Measurements from ENCODE around the gene LGALS3. TPM values are rescaled to one million over a fixed set of nuclear protein-coding genes. Genes with fewer than 3 reads are reported as not detected.

LGALS3 gene
- total RNA-seq, 1 experiment from 2014 or later = 145 TPM

DNA sequence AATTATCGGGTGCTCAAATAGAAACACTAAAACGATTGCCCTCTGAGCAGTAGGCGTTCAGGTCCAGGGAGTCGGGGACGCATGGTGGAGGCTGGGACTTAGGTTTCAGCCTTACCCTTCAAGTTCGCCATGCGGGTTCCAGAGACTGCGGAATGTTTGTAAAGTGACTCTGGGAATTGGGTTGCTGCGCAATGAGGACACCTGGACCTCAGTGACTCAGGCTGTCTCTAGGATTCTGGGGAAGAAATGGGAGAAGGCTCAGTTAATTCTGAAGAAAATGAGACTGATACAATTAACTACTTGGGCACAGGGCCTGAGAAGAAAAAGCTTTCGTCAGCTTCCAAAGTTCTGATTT is 1.1 kb downstream of the LGALS3 start:
- DNase-seq (ENCODE audit: low read depth) = peak; percentile 64

DNA sequence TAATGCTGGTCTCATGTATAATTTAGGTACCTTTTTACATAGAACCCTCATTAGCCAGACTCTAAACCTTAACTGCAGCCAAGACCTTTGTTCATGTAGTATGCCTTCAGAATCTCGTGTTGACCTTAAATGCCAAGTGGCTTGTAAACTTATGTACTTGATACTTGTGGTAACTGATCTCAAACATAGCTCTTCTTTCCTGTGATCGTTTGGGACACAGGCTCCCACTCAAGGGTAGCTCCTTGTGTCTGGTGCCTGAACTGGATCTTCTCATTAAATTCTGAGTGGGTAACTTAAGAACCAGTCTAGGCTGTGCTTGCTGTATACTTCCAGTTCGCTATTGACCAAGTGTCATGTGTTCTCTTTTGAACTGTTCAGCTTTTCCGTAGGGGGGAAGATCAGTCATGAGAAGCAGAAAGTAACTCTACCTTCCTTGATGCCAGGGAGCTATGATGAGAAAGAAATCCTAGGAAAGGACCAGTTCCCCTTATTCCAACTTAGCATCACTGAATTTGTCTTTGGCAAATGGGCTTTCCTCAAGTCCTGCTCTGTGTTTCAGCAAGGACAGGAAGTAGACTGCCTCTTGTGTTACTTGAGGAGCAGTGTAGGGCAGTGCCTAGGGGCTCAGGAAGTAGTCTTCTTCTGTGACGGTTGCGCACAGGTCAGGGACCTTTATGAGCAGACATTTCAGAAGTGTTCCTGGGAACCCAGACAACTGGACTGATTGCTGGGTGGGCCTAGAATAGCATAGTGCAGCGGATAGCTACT is 2.5 kb downstream of the LGALS3 start:
- DNase-seq (ENCODE audit: low read depth) = peak; percentile 73

DNA sequence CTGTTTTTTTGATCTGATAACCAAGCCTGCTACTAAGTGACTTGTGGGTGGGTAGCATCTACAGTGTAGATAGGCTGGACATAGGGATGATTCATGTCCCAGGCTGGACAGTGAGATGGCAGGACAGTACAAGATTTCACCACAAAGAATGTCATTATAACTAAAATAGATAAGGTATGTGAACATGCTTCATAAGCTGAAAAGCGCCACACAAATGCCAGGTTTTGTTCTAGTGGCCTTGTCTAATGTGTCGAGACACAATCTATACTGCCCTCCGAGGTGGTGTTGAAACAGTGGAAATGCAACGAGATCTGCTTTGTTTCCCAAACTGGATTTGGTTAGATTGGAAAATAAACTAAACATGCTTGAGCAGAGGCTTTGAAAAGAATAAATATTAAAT is 4.4 kb downstream of the LGALS3 start:
- DNase-seq (ENCODE audit: low read depth) = peak; percentile 76

DNA sequence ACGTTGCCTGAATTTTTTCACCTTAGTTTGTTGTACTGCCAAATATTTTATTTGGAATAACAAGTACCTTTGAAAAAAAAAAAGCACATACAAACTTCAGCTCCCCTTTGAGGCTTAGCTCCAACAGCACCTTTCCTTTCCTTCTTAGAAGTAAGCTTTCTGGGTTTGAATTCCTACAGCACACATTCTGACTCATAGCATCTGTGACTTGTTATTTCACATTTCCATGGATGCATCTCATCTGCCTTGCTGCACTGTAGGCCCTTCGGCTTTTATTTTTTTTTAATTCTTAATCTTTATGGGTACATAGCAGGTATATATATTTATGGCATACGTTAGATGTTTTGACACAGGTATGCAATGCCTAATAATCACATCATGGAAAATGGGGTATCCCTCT is 7.2 kb downstream of the LGALS3 start:
- peak; percentile 56 for DNase-seq (ENCODE audit: low read depth)

DNA sequence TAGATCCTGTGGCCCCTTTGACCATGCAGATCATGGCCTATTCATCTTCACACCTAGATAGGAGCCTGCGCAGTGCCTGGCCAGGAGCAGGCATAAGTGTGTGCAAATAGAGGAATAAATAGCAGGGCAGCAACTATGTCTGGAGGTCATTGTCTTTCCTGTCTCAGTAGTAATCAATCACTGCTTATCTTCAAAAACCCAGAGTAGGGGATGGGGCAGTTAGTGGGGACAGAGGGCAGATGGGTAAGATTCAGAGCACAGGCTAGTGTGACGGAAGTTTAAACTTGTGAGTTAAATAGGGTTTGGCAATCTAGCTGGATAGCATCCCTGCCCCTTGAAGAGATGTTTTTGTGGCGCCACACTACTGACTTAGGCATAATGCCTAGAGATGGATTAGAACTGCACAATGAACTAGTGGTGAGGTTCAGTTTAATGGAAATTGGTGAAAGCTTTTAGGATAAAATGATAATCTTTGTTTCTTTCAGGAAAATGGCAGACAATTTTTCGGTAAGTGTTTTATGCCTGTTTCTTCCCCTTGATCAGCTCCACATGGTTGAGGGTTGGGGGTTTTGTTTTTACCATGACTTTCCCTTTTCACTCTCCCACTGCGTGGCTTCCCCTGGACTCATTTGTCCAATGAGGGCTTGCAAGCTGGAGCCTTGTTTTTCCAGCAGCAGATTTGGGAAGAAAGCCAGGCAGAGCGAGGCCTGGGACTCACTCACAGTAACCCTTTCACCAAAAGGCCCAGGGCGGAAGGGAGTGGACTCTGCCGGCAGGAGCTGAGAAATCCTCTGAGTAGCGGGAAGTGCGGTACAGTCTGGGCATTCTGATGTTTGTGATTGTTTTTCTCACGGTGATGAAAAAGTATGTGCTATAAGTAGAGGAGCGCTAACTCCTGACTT is 8.1 kb downstream of the LGALS3 start:
- DNase-seq (ENCODE audit: low read depth) = peak; percentile 89

DNA sequence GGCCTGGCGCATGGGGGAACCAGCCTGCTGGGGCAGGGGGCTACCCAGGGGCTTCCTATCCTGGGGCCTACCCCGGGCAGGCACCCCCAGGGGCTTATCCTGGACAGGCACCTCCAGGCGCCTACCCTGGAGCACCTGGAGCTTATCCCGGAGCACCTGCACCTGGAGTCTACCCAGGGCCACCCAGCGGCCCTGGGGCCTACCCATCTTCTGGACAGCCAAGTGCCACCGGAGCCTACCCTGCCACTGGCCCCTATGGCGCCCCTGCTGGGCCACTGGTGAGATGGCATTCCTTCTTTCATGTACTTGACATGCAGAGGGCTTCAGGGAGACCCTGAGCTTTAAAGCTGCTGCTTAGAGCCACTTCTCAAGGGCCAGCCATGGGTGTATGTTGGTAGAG is 9.0 kb downstream of the LGALS3 start:
- no peak for DNase-seq (ENCODE audit: low read depth)

- DNase-seq (ENCODE audit: low read depth) = no peak
Measured at GRCh38 chr14:55139141-55139540, 10.1 kb downstream of the LGALS3 start.

- no peak for DNase-seq (ENCODE audit: low read depth)
Measured at GRCh38 chr14:55139696-55140509, 10.9 kb downstream of the LGALS3 start.

- DNase-seq (ENCODE audit: low read depth) = no peak
Measured at GRCh38 chr14:55141825-55142224, 12.8 kb downstream of the LGALS3 start.

- no peak for DNase-seq (ENCODE audit: low read depth)
Measured at GRCh38 chr14:55142466-55142865, 13.4 kb downstream of the LGALS3 start.

DNA sequence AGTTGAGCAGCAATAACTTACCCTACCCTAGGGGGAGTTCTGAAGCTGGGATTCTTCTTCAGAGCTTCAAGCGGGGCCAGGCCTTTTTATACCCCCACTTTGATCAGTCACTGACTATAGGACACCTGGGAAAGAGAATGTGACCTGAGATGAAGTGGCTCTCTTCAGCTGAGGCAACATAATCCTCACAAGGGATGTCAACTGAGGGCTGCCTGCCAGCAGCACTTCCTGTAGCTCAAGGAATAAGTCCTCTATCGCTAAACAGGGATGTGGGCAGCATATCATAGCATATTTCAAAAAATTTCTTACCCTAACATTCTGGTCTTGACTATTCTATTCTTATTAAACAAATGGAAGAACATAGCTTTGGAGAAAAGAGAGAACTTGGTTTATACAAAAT is 17.4 kb downstream of the LGALS3 start:
- DNase-seq (ENCODE audit: low read depth) = no peak

GRCh38 chr14:55151601-55152000 is 22.5 kb downstream of the LGALS3 start:
- no peak for DNase-seq (ENCODE audit: low read depth)

DNA sequence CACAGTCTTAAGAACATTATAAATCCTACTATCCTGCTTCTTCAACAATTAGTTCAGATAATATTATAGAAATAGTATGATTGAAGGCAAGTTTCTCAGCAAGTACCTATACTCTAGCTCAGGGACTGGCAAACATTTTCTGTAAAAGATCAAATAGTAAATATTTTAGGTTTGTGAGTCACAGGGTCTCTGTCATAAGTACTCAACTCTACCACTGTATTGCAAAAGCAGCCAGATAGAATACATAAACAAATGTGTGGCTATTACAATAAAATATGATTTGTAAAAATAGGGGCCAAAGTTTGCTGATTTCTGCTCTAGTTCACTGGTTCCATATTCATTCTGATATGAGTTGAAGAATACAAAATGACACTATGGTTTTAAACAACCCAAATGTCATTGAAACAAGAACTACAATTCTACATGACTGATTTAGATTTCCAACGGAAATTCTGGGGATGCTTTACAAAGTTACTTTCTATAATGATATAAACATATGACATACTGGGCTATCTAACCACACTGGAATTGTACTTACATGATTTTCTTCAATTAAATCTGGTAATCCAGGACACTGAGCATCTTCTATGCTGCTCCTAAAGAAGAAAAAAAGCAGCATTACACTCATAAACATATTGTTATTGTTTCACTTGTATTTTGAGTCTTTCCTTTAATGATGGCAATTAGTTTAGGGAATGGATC is 23.2 kb downstream of the LGALS3 start:
- no peak for DNase-seq (ENCODE audit: low read depth)

- DNase-seq (ENCODE audit: low read depth) = no peak
Measured at GRCh38 chr14:55153951-55154350, 24.9 kb downstream of the LGALS3 start.

DNA sequence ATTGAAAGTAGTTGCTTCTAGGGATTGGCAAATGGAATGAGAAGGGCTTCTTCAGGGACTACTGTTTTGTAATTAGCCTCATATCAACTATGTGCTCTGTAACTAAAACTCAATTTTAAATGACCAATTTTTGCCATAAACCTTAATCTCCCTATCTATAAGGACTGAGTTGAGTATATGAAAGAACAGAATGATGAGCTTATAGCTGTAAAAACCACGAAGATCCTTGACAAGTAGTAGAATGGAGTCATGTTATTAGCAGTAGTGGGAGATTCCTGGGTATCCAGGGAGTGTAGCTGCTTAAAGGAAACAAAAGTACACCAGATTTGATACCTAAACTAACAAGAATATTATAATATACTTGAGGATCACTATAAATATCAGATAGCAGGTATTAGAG is 28.0 kb downstream of the LGALS3 start:
- DNase-seq (ENCODE audit: low read depth) = no peak

GRCh38 chr14:55158412-55158811 is 29.4 kb downstream of the LGALS3 start:
- no peak for DNase-seq (ENCODE audit: low read depth)

DNA sequence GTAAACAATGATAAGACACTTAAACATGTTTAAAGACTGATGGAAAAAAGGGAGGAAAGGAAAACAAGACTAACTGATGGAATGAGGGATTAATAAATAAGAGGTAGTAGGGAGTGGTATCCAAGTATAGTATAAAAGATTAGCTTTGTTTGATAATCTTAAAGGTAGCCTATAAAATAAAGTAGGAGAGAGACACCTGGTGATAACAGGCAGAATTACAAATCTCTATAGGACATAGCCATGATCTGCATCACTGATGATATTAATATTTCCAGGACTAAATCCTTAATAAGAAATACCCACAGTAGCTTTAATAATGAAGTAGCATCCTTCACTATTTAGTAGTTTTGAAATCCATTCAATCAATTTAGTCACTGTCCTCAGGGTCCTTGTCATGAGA is 31.9 kb downstream of the LGALS3 start:
- DNase-seq (ENCODE audit: low read depth) = peak; percentile 33

GRCh38 chr14:55170526-55170925 is 41.5 kb downstream of the LGALS3 start:
- no peak for DNase-seq (ENCODE audit: low read depth)

DNA sequence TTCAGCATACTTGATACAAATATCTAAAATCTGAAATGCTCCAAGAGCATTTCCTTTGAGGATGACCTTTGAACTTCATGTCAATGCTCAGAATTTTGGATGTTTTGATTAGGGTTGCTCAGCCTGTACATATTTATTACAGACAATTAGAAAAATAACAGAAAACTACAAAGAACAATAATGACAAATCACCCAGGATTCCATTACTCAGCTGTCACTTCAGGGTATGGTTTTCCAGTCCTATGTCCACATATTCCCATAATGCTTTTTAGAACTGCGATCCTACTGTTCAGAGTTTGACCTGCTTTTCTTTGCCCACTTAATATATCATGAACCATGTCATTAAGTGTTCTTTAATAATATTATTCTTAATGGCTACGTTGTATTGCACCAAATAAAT is 51.0 kb downstream of the LGALS3 start:
- no peak for DNase-seq (ENCODE audit: low read depth)

- no peak for DNase-seq (ENCODE audit: low read depth)
Measured at GRCh38 chr14:55180434-55180833, 51.4 kb downstream of the LGALS3 start.

DNA sequence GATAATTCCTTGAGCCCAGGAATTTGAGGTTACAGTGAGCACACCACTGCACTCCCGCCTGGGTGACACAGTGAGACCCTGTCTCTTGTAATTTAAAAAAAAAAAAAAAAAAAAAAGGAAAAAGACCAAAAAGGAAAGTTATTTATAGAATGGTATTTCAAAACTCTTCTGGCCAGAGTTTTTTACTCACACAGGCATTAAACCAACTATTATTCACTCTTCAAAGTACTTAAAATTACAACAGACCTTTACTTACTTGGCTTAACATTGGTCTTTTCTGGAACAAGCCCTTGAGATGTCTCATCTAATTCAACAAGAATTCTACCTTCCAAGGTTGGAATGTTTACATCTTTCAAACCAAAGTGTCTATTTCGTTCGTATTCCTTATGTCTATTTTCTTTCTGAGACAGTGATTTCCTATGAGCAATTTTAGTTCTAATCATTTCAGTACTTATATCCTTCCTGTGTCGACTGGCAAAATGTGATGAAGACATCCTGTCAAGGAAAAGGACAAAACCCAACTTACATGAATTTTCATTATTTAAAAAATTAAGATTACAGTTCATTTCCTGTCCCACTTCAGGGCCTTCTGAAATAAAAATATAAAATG is 59.7 kb downstream of the LGALS3 start:
- no peak for DNase-seq (ENCODE audit: low read depth)

All from RPMI7951 (cell line).